H9 (cell line): Measurements from ENCODE around the gene TM9SF3. TPM values are rescaled to one million over a fixed set of nuclear protein-coding genes. Genes with fewer than 3 reads are reported as not detected.

Source experiments
- DNase-seq: peaks from one replicate; pipeline ENCODE4 v3.0.0-alpha.2; 2017
- H2AFZ ChIP-seq: one replicate; pipeline ENCODE4 v1.6.1; 2013; ENCODE audit warnings: mild to moderate bottlenecking, low read length, control low read depth, moderate library complexity
- H2AK5ac ChIP-seq: 2 replicates; pipeline ENCODE4 v1.6.1; 2013; ENCODE audit warnings: low read length, control low read depth, mixed read lengths; ENCODE audit not compliant: insufficient read length
- H2BK120ac ChIP-seq: one replicate; pipeline ENCODE4 v1.6.1; 2013; ENCODE audit warnings: low read depth, mild to moderate bottlenecking, low read length, control low read depth, inconsistent platforms; ENCODE audit not compliant: poor library complexity, severe bottlenecking
- H2BK12ac ChIP-seq: 2 replicates; pipeline ENCODE4 v1.6.1; 2013; ENCODE audit warnings: low read length, control low read depth, mixed read lengths, low read depth; ENCODE audit not compliant: insufficient read length
- H2BK15ac ChIP-seq: 2 replicates; pipeline ENCODE4 v1.6.1; 2013; ENCODE audit warnings: low read depth, low read length, control low read depth
- H2BK20ac ChIP-seq: one replicate; pipeline ENCODE4 v1.6.1; 2013; ENCODE audit warnings: low read depth, mild to moderate bottlenecking, low read length, control low read depth, inconsistent platforms; ENCODE audit not compliant: poor library complexity, severe bottlenecking
- H2BK5ac ChIP-seq: 2 replicates; pipeline ENCODE4 v1.6.1; 2013; ENCODE audit warnings: low read length, control low read depth, mixed read lengths; ENCODE audit not compliant: insufficient read length
- H3K14ac ChIP-seq: 2 replicates; pipeline ENCODE4 v1.6.1; 2013; ENCODE audit warnings: low read length, control low read depth; ENCODE audit not compliant: insufficient read depth
- H3K18ac ChIP-seq: 2 replicates; pipeline ENCODE4 v1.6.1; 2013; ENCODE audit warnings: low read depth, mild to moderate bottlenecking, mixed read lengths, low read length, control low read depth; ENCODE audit not compliant: insufficient read length
- H3K23ac ChIP-seq: 2 replicates; pipeline ENCODE4 v1.6.1; 2013; ENCODE audit warnings: low read length, control low read depth, mixed read lengths, low read depth; ENCODE audit not compliant: insufficient read length
- H3K23me2 ChIP-seq: 2 replicates; pipeline ENCODE4 v1.6.1; 2013; ENCODE audit warnings: low read depth, mild to moderate bottlenecking, mixed read lengths, low read length, control low read depth; ENCODE audit not compliant: insufficient read length, poor library complexity, severe bottlenecking
- H3K27ac ChIP-seq: 2 replicates; pipeline ENCODE4 v1.5.1; 2013; ENCODE audit warnings: low read length, control low read depth, mixed read lengths, low read depth; ENCODE audit not compliant: insufficient read length
- H3K27me3 ChIP-seq: 2 replicates; pipeline ENCODE4 v1.6.1; 2013; ENCODE audit warnings: low read length, control low read depth, inconsistent platforms; ENCODE audit not compliant: insufficient read depth
- H3K4ac ChIP-seq: 2 replicates; pipeline ENCODE4 v1.6.1; 2013; ENCODE audit warnings: low read depth, mild to moderate bottlenecking, control low read depth, inconsistent platforms, low read length, moderate library complexity
- H3K4me1 ChIP-seq: 2 replicates; pipeline ENCODE4 v1.6.1; 2013; ENCODE audit warnings: low read length, control low read depth, inconsistent platforms; ENCODE audit not compliant: insufficient read depth
- H3K4me2 ChIP-seq: 2 replicates; pipeline ENCODE4 v1.6.1; 2013; ENCODE audit warnings: low read length, control low read depth, mixed read lengths; ENCODE audit not compliant: insufficient read length, insufficient read depth
- H3K56ac ChIP-seq: 2 replicates; pipeline ENCODE4 v1.6.1; 2013; ENCODE audit warnings: low read depth, mild to moderate bottlenecking, mixed read lengths, low read length, control low read depth; ENCODE audit not compliant: insufficient read length
- H3K79me1 ChIP-seq: 2 replicates; pipeline ENCODE4 v1.6.1; 2013; ENCODE audit warnings: low read depth, mild to moderate bottlenecking, moderate library complexity, low read length, control low read depth, inconsistent platforms; ENCODE audit not compliant: insufficient read depth, poor library complexity, severe bottlenecking
- H3K79me2 ChIP-seq: 2 replicates; pipeline ENCODE4 v1.6.1; 2013; ENCODE audit warnings: low read length, control low read depth, inconsistent platforms; ENCODE audit not compliant: insufficient read depth
- H3K9ac ChIP-seq: 2 replicates; pipeline ENCODE4 v1.6.1; 2013; ENCODE audit warnings: low read length, control low read depth, mixed read lengths; ENCODE audit not compliant: insufficient read length; ENCODE audit errors: extremely low read depth
- H3K9me3 ChIP-seq: one replicate; pipeline ENCODE4 v1.6.1; 2013; ENCODE audit warnings: low read depth, low read length, inconsistent platforms; ENCODE audit not compliant: control insufficient read depth
- H3T11ph ChIP-seq: one replicate; pipeline ENCODE4 v1.6.1; 2013; ENCODE audit warnings: mild to moderate bottlenecking, low read length, control low read depth, inconsistent platforms
- H4K20me1 ChIP-seq: one replicate; pipeline ENCODE4 v1.6.1; 2013; ENCODE audit not compliant: control insufficient read depth, insufficient read length, insufficient read depth
- H4K5ac ChIP-seq: 2 replicates; pipeline ENCODE4 v1.6.1; 2013; ENCODE audit warnings: low read depth, mild to moderate bottlenecking, mixed read lengths, low read length, control low read depth; ENCODE audit not compliant: insufficient read length
- H4K8ac ChIP-seq: replicated peaks from 2 replicates; pipeline ENCODE4 v1.6.1; 2013; ENCODE audit warnings: low read length, control low read depth, mixed read lengths, low read depth; ENCODE audit not compliant: insufficient read length
- H4K91ac ChIP-seq: 2 replicates; pipeline ENCODE4 v1.6.1; 2013; ENCODE audit warnings: low read depth, mild to moderate bottlenecking, moderate library complexity, mixed read lengths, low read length, control low read depth; ENCODE audit not compliant: insufficient read length
- H3K27ac Mint-ChIP-seq, 3 experiments: 2 replicates in 2 of 3; 3 replicates in 1 of 3; pipeline ENCODE4 v1.8.0; 2020 to 2021; ENCODE audit warnings: mixed read lengths in 3 of 3, mild to moderate bottlenecking in 1 of 3, moderate library complexity in 1 of 3
- H3K27me3 Mint-ChIP-seq: 2 replicates; pipeline ENCODE4 v1.8.0; 2021; ENCODE audit warnings: low read depth, mild to moderate bottlenecking, moderate library complexity, mixed read lengths
- H3K36me3 Mint-ChIP-seq, 3 experiments: 2 replicates in 2 of 3; 3 replicates in 1 of 3; pipeline ENCODE4 v1.8.0; 2020 to 2021; ENCODE audit warnings: low read depth in 3 of 3, mixed read lengths in 3 of 3; ENCODE audit not compliant: insufficient read depth in 1 of 3
- H3K4me1 Mint-ChIP-seq, 2 experiments: 2 replicates each; pipeline ENCODE4 v1.8.0; 2020; ENCODE audit warnings: mixed read lengths in 2 of 2
- H3K4me3 Mint-ChIP-seq, 2 experiments: 2 replicates in 1 of 2; 3 replicates in 1 of 2; pipeline ENCODE4 v1.8.0; 2020 to 2021; ENCODE audit warnings: mild to moderate bottlenecking in 2 of 2, mixed read lengths in 2 of 2, moderate library complexity in 1 of 2
- H3K9me3 Mint-ChIP-seq, 2 experiments: 2 replicates in 1 of 2; 3 replicates in 1 of 2; pipeline ENCODE4 v1.8.0; 2020; ENCODE audit warnings: mild to moderate bottlenecking in 2 of 2, mixed read lengths in 2 of 2, moderate library complexity in 1 of 2
- WGBS: extraction: QIAGEN DNeasy Blood & Tissue Kit; methylation state at CpG from one replicate; pipeline ENCODE4 v1.1.7; 2013; ENCODE audit warnings: missing lambda C conversion rate, low lambda C conversion rate, mixed read lengths; ENCODE audit not compliant: insufficient read length; ENCODE audit errors: extremely low coverage; 5-methylcytosine and 5-hydroxymethylcytosine counted together
- total RNA-seq: library from RNA; stranded (reverse); gene quantifications from 2 replicates; pipeline ENCODE4 v1.2.1, GENCODE V29; 2021
- TF ChIP-seq, protein P1 (sequence below): fragments of 200-600 bp; sonication (generic); conservative IDR thresholded peaks from 3 replicates; pipeline ENCODE4 v1.8.0; 2021; ENCODE audit warnings: antibody characterized with exemption, mild to moderate bottlenecking

TM9SF3 gene
- total RNA-seq, 1 experiment from 2014 or later = 120 TPM

DNA sequence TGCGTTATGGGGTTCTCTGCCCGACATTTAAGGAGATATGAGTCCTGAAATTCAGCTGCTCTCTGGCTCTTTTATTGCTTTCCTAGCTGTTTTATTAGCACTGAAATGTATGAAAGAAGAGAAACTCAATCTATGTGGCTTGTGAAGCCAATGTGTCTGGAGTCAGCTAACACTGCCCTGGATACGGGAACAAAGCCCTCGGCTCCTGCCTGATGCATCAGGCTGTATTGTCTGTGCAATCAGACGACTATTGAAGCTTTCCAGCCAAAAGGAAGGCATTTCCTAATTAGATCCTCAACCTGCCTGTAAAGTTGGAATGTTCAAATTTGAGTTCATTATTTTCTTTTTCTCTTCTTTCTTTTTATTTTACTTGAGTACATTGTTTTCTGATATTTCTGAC lies 22.0 kb upstream of the TM9SF3 start:
- no peak overlapping the region for H3K23ac ChIP-seq
- H3K79me2 ChIP-seq = no peaks in the 10 kb centered on the region
- peaks cover 10 to 15% of the 10 kb centered on the region in 2 experiments for H3K4me1 Mint-ChIP-seq
- no peak overlapping the region for H2BK20ac ChIP-seq
- no peak overlapping the region for H3K4ac ChIP-seq
- no peak overlapping the region for H3K4me2 ChIP-seq
- H3K36me3 Mint-ChIP-seq = no peaks in the 10 kb centered on the region
- H2BK120ac ChIP-seq = no peak overlapping the region
- H3K79me1 ChIP-seq = no peaks in the 10 kb centered on the region
- H3K9me3 ChIP-seq = no peaks in the 10 kb centered on the region
- no peaks in the 10 kb centered on the region for H3K27me3 ChIP-seq
- H3K14ac ChIP-seq = no peak overlapping the region
- H3K9me3 Mint-ChIP-seq = no peaks in the 10 kb centered on the region
- no peak overlapping the region for H3T11ph ChIP-seq
- H3K27ac Mint-ChIP-seq = no peak overlapping the region
- no peak overlapping the region for H4K8ac ChIP-seq
- no peaks in the 10 kb centered on the region for H3K23me2 ChIP-seq
- no peaks in the 10 kb centered on the region for H3K4me1 ChIP-seq
- no peak overlapping the region for H3K27ac ChIP-seq
- H2AFZ ChIP-seq = no peak overlapping the region
- H2BK15ac ChIP-seq = no peak overlapping the region
- no CpG with 5 or more reads among the region's 5 CpGs for WGBS
- no peak overlapping the region for H4K91ac ChIP-seq
- no peaks in the 10 kb centered on the region for H4K20me1 ChIP-seq
- no peak for DNase-seq
- TF ChIP-seq, protein P1, sequence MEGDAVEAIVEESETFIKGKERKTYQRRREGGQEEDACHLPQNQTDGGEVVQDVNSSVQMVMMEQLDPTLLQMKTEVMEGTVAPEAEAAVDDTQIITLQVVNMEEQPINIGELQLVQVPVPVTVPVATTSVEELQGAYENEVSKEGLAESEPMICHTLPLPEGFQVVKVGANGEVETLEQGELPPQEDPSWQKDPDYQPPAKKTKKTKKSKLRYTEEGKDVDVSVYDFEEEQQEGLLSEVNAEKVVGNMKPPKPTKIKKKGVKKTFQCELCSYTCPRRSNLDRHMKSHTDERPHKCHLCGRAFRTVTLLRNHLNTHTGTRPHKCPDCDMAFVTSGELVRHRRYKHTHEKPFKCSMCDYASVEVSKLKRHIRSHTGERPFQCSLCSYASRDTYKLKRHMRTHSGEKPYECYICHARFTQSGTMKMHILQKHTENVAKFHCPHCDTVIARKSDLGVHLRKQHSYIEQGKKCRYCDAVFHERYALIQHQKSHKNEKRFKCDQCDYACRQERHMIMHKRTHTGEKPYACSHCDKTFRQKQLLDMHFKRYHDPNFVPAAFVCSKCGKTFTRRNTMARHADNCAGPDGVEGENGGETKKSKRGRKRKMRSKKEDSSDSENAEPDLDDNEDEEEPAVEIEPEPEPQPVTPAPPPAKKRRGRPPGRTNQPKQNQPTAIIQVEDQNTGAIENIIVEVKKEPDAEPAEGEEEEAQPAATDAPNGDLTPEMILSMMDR = no peak
- H3K18ac ChIP-seq = no peak overlapping the region
- no peak overlapping the region for H3K56ac ChIP-seq
- no peak overlapping the region for H2BK5ac ChIP-seq
- no peak overlapping the region for H3K9ac ChIP-seq
- no peak overlapping the region for H2AK5ac ChIP-seq
- H4K5ac ChIP-seq = no peak overlapping the region
- H3K27me3 Mint-ChIP-seq = no peaks in the 10 kb centered on the region
- H2BK12ac ChIP-seq = no peak overlapping the region
- H3K4me3 Mint-ChIP-seq = no peak overlapping the region
